Measurements from ENCODE around the gene C12orf76. TPM values are rescaled to one million over a fixed set of nuclear protein-coding genes. Genes with fewer than 3 reads are reported as not detected.

The C12orf76 gene
- total and polyA plus RNA-seq, 10 of the 15 experiments (the other 5 are each of a cell fraction or from before 2014, with no cell fraction given): 3.6 to 20.4 (median 10.7) TPM

- TF ChIP-seq ESRRA (IDR thresholded peaks at IDR 0.05; ENCODE audit: low read length) (no peak), MEF2A (IDR thresholded peaks at IDR 0.05; ENCODE audit: insufficient read depth, low read depth, low read length) (no peak), EED (IDR thresholded peaks at IDR 0.05; ENCODE audit: low read depth) (no peak), ZNF384 (IDR thresholded peaks at IDR 0.05; ENCODE audit: borderline replicate concordance, low read depth, low read length) (no peak), KDM1A (IDR thresholded peaks at IDR 0.05; ENCODE audit: borderline replicate concordance) (no peak), BMI1 (IDR thresholded peaks at IDR 0.05; ENCODE audit: borderline replicate concordance) (no peak), ZNF687 (IDR thresholded peaks at IDR 0.05) (no peak), SPI1 (IDR thresholded peaks at IDR 0.05; ENCODE audit: borderline replicate concordance, insufficient read depth, low read depth, low read length) (no peak), SP1 (IDR thresholded peaks at IDR 0.05; ENCODE audit: low read depth, low read length) (no peak), ZBTB33 (IDR thresholded peaks at IDR 0.05) (no peak)
Observed at GRCh38 chr12:109991586-109991985, 56.7 kb downstream of the C12orf76 start (continued).

Small RNA genes within 50 kb of the gene (small RNA-seq; reads per million reads assigned to genes)
- gene AC007546.2: not detected

Other genes with a start within 250 kb of the C12orf76 start
- not detected in 2 replicates for gene TRPV4, start 215.1 kb downstream of the C12orf76 start, total RNA-seq (2014; rRNA removed)
- gene TRPV4, start 215.1 kb downstream of the C12orf76 start, total RNA-seq (2014; rRNA removed; fragmentation: Illumina TruSeq; extraction: Trizol): not detected in 2 replicates
- 0.08 TPM in 1 of 2 replicates, not detected in the other for gene TRPV4, start 215.1 kb downstream of the C12orf76 start, total RNA-seq (2021)
- gene TRPV4, start 215.1 kb downstream of the C12orf76 start, polyA plus RNA-seq (2011; rRNA removed): not detected in 2 replicates
- not detected in 2 replicates for gene TRPV4, start 215.1 kb downstream of the C12orf76 start, polyA plus RNA-seq (2014; fragmentation: Illumina TruSeq; extraction: Trizol)
- gene TRPV4, start 215.1 kb downstream of the C12orf76 start, polyA plus RNA-seq (2014; fragmentation: Nextera tagmentation; extraction: Ambion mirVana): not detected
- gene TRPV4, start 215.1 kb downstream of the C12orf76 start, polyA plus RNA-seq (2014; rRNA removed): not detected in 2 replicates
- not detected for gene TRPV4, start 215.1 kb downstream of the C12orf76 start, polyA plus RNA-seq (2016; fragmentation: Nextera tagmentation; extraction: Ambion mirVana)
- gene GLTP, start 168.0 kb downstream of the C12orf76 start, total RNA-seq (2014; rRNA removed): 30.8 and 31.8 TPM in 2 replicates
- 24.8 and 27.6 TPM in 2 replicates for gene GLTP, start 168.0 kb downstream of the C12orf76 start, total RNA-seq (2014; rRNA removed; fragmentation: Illumina TruSeq; extraction: Trizol)
- gene GLTP, start 168.0 kb downstream of the C12orf76 start, total RNA-seq (2021): 21.9 and 23.9 TPM in 2 replicates
- gene GLTP, start 168.0 kb downstream of the C12orf76 start, polyA plus RNA-seq (2011; rRNA removed): 16.4 and 16.8 TPM in 2 replicates
- 22.3 and 26.6 TPM in 2 replicates for gene GLTP, start 168.0 kb downstream of the C12orf76 start, polyA plus RNA-seq (2014; fragmentation: Illumina TruSeq; extraction: Trizol)
- 10 to 100 TPM; 19.8 to 20.3 TPM for gene GLTP, start 168.0 kb downstream of the C12orf76 start, polyA plus RNA-seq (2014; fragmentation: Nextera tagmentation; extraction: Ambion mirVana)
- gene GLTP, start 168.0 kb downstream of the C12orf76 start, polyA plus RNA-seq (2014; rRNA removed): 23.1 and 23.9 TPM in 2 replicates
- gene GLTP, start 168.0 kb downstream of the C12orf76 start, polyA plus RNA-seq (2016; fragmentation: Nextera tagmentation; extraction: Ambion mirVana): 10 to 100 TPM; 37.3 to 44.0 TPM
- 14.6 and 15.2 TPM in 2 replicates for gene TCHP, start 148.2 kb downstream of the C12orf76 start, total RNA-seq (2014; rRNA removed)
- gene TCHP, start 148.2 kb downstream of the C12orf76 start, total RNA-seq (2014; rRNA removed; fragmentation: Illumina TruSeq; extraction: Trizol): 11.6 and 13.2 TPM in 2 replicates
- 15.0 and 15.2 TPM in 2 replicates for gene TCHP, start 148.2 kb downstream of the C12orf76 start, total RNA-seq (2021)
- 9.6 and 10.1 TPM in 2 replicates for gene TCHP, start 148.2 kb downstream of the C12orf76 start, polyA plus RNA-seq (2011; rRNA removed)
- 14.8 and 15.1 TPM in 2 replicates for gene TCHP, start 148.2 kb downstream of the C12orf76 start, polyA plus RNA-seq (2014; fragmentation: Illumina TruSeq; extraction: Trizol)
- gene TCHP, start 148.2 kb downstream of the C12orf76 start, polyA plus RNA-seq (2014; fragmentation: Nextera tagmentation; extraction: Ambion mirVana): 1 to 10 TPM; 4.8 to 5.8 TPM
- 18.6 and 19.4 TPM in 2 replicates for gene TCHP, start 148.2 kb downstream of the C12orf76 start, polyA plus RNA-seq (2014; rRNA removed)
- gene TCHP, start 148.2 kb downstream of the C12orf76 start, polyA plus RNA-seq (2016; fragmentation: Nextera tagmentation; extraction: Ambion mirVana): 10 to 100 TPM; 16.8 to 18.4 TPM
- gene GIT2, start 52.2 kb downstream of the C12orf76 start, total RNA-seq (2014; rRNA removed): 34.0 and 34.3 TPM in 2 replicates
- 43.7 and 44.3 TPM in 2 replicates for gene GIT2, start 52.2 kb downstream of the C12orf76 start, total RNA-seq (2014; rRNA removed; fragmentation: Illumina TruSeq; extraction: Trizol)
- gene GIT2, start 52.2 kb downstream of the C12orf76 start, total RNA-seq (2021): 44.1 and 45.5 TPM in 2 replicates
- gene GIT2, start 52.2 kb downstream of the C12orf76 start, polyA plus RNA-seq (2011; rRNA removed): 44.1 and 47.7 TPM in 2 replicates
- 47.3 and 55.8 TPM in 2 replicates for gene GIT2, start 52.2 kb downstream of the C12orf76 start, polyA plus RNA-seq (2014; fragmentation: Illumina TruSeq; extraction: Trizol)
- gene GIT2, start 52.2 kb downstream of the C12orf76 start, polyA plus RNA-seq (2014; fragmentation: Nextera tagmentation; extraction: Ambion mirVana): 1 to 10 TPM; 9.1 to 9.4 TPM
- 42.0 and 43.3 TPM in 2 replicates for gene GIT2, start 52.2 kb downstream of the C12orf76 start, polyA plus RNA-seq (2014; rRNA removed)
- gene GIT2, start 52.2 kb downstream of the C12orf76 start, polyA plus RNA-seq (2016; fragmentation: Nextera tagmentation; extraction: Ambion mirVana): 10 to 100 TPM; 49.9 TPM
- gene ANKRD13A, start 49.1 kb downstream of the C12orf76 start, total RNA-seq (2014; rRNA removed): 90.1 and 93.4 TPM in 2 replicates
- 76.9 and 85.2 TPM in 2 replicates for gene ANKRD13A, start 49.1 kb downstream of the C12orf76 start, total RNA-seq (2014; rRNA removed; fragmentation: Illumina TruSeq; extraction: Trizol)
- 78.8 and 81.4 TPM in 2 replicates for gene ANKRD13A, start 49.1 kb downstream of the C12orf76 start, total RNA-seq (2021)
- 82.8 and 110 TPM in 2 replicates for gene ANKRD13A, start 49.1 kb downstream of the C12orf76 start, polyA plus RNA-seq (2011; rRNA removed)
- gene ANKRD13A, start 49.1 kb downstream of the C12orf76 start, polyA plus RNA-seq (2014; fragmentation: Illumina TruSeq; extraction: Trizol): 76.2 and 106 TPM in 2 replicates
- gene ANKRD13A, start 49.1 kb downstream of the C12orf76 start, polyA plus RNA-seq (2014; fragmentation: Nextera tagmentation; extraction: Ambion mirVana): 10 to 100 TPM; 10.2 to 18.2 TPM
- 75.2 and 89.1 TPM in 2 replicates for gene ANKRD13A, start 49.1 kb downstream of the C12orf76 start, polyA plus RNA-seq (2014; rRNA removed)
- 10 to 100 TPM; 38.5 to 40.3 TPM for gene ANKRD13A, start 49.1 kb downstream of the C12orf76 start, polyA plus RNA-seq (2016; fragmentation: Nextera tagmentation; extraction: Ambion mirVana)
- gene IFT81, start 75.8 kb upstream of the C12orf76 start, total RNA-seq (2014; rRNA removed): 4.1 and 4.2 TPM in 2 replicates
- 7.4 and 8.6 TPM in 2 replicates for gene IFT81, start 75.8 kb upstream of the C12orf76 start, total RNA-seq (2014; rRNA removed; fragmentation: Illumina TruSeq; extraction: Trizol)
- 5.5 and 6.1 TPM in 2 replicates for gene IFT81, start 75.8 kb upstream of the C12orf76 start, total RNA-seq (2021)
- gene IFT81, start 75.8 kb upstream of the C12orf76 start, polyA plus RNA-seq (2011; rRNA removed): 5.3 and 12.0 TPM in 2 replicates
- gene IFT81, start 75.8 kb upstream of the C12orf76 start, polyA plus RNA-seq (2014; fragmentation: Illumina TruSeq; extraction: Trizol): 8.2 and 10.4 TPM in 2 replicates
- 1 to 10 TPM; 5.3 to 5.8 TPM for gene IFT81, start 75.8 kb upstream of the C12orf76 start, polyA plus RNA-seq (2014; fragmentation: Nextera tagmentation; extraction: Ambion mirVana)
- 4.3 and 5.4 TPM in 2 replicates for gene IFT81, start 75.8 kb upstream of the C12orf76 start, polyA plus RNA-seq (2014; rRNA removed)
- 1 to 10 TPM; 9.4 to 9.9 TPM for gene IFT81, start 75.8 kb upstream of the C12orf76 start, polyA plus RNA-seq (2016; fragmentation: Nextera tagmentation; extraction: Ambion mirVana)
- gene ATP2A2, start 232.7 kb upstream of the C12orf76 start, total RNA-seq (2014; rRNA removed): 74.9 and 80.2 TPM in 2 replicates
- gene ATP2A2, start 232.7 kb upstream of the C12orf76 start, total RNA-seq (2014; rRNA removed; fragmentation: Illumina TruSeq; extraction: Trizol): 31.7 and 33.3 TPM in 2 replicates
- gene ATP2A2, start 232.7 kb upstream of the C12orf76 start, total RNA-seq (2021): 120 and 133 TPM in 2 replicates
- 25.3 and 35.5 TPM in 2 replicates for gene ATP2A2, start 232.7 kb upstream of the C12orf76 start, polyA plus RNA-seq (2011; rRNA removed)
- gene ATP2A2, start 232.7 kb upstream of the C12orf76 start, polyA plus RNA-seq (2014; fragmentation: Illumina TruSeq; extraction: Trizol): 87.0 and 91.5 TPM in 2 replicates
- gene ATP2A2, start 232.7 kb upstream of the C12orf76 start, polyA plus RNA-seq (2014; fragmentation: Nextera tagmentation; extraction: Ambion mirVana): 1 to 10 TPM; 3.7 to 5.1 TPM
- gene ATP2A2, start 232.7 kb upstream of the C12orf76 start, polyA plus RNA-seq (2014; rRNA removed): 44.6 and 48.0 TPM in 2 replicates
- gene ATP2A2, start 232.7 kb upstream of the C12orf76 start, polyA plus RNA-seq (2016; fragmentation: Nextera tagmentation; extraction: Ambion mirVana): 10 to 100 TPM; 23.7 to 29.1 TPM

All from GM12878 (cell line).